CD4-positive, alpha-beta T cell (primary cell): ENCODE measurements around the gene DCTN1. TPM values are rescaled to one million over a fixed set of nuclear protein-coding genes. Genes with fewer than 3 reads are reported as not detected.

Source experiments
- ATAC-seq: fragments of 200-7000 bp; cut with Tn5 transposase; one replicate; pipeline ENCODE4 v1.10.0; 2022; ENCODE audit warnings: mild to moderate bottlenecking; ENCODE audit not compliant: poor library complexity
- CTCF ChIA-PET: fragments of 350-600 bp; sonication (Branson Sonifier 250); formaldehyde crosslinking; loops from one replicate; lab custom pipeline; 2021; ENCODE audit warnings: antibody characterized with exemption, inconsistent platforms; lab: Charles Lee
- POLR2A ChIA-PET: fragments of 350-600 bp; sonication (Branson Sonifier 250); formaldehyde crosslinking; loops from one replicate; lab custom pipeline; 2021; ENCODE audit warnings: antibody characterized with exemption, inconsistent platforms; lab: Charles Lee
- DNase-seq, 14 experiments: peaks; one replicate each; pipeline ENCODE4 v3.0.0-alpha.2; 2013 to 2020; ENCODE audit warnings: mixed read lengths in 2 of 14
- H3K27ac ChIP-seq, 2 donors: one replicate each; pipeline versions ENCODE4 v1.5.1 to v1.7.0; 2013; ENCODE audit warnings: low read length in 2 of 2, low read depth in 1 of 2, mild to moderate bottlenecking in 1 of 2
- H3K27me3 ChIP-seq, 2 experiments: 1 replicate in 1 of 2; 2 replicates in 1 of 2; pipeline versions ENCODE4 v1.6.1 to v1.7.0; 2013; ENCODE audit warnings: low read length in 2 of 2, control low read depth in 1 of 2, mild to moderate bottlenecking in 1 of 2, moderate library complexity in 1 of 2; ENCODE audit not compliant: insufficient read depth in 2 of 2, control insufficient read depth in 1 of 2
- H3K36me3 ChIP-seq: one replicate; pipeline ENCODE4 v1.6.1; 2013; ENCODE audit warnings: low read length, control low read depth; ENCODE audit not compliant: insufficient read depth
- H3K4me1 ChIP-seq: one replicate; pipeline ENCODE4 v1.6.1; 2013; ENCODE audit warnings: low read length, control low read depth; ENCODE audit not compliant: insufficient read depth
- H3K4me3 ChIP-seq: one replicate; pipeline ENCODE4 v1.5.1; 2013; ENCODE audit warnings: mild to moderate bottlenecking, low read length, moderate library complexity
- H3K9me3 ChIP-seq, 2 experiments: 1 replicate in 1 of 2; 2 replicates in 1 of 2; pipeline versions ENCODE4 v1.6.1 to v1.7.0; 2013; ENCODE audit warnings: low read length in 2 of 2, mild to moderate bottlenecking in 2 of 2, control low read depth in 1 of 2, moderate library complexity in 1 of 2; ENCODE audit not compliant: control insufficient read depth in 1 of 2, insufficient read depth in 1 of 2
- H3K27ac Mint-ChIP-seq: one replicate; pipeline ENCODE4 v1.8.0; 2020; ENCODE audit warnings: mixed read lengths
- H3K27me3 Mint-ChIP-seq: one replicate; pipeline ENCODE4 v1.8.0; 2021; ENCODE audit warnings: mixed read lengths
- H3K36me3 Mint-ChIP-seq: one replicate; pipeline ENCODE4 v1.8.0; 2021; ENCODE audit warnings: low read depth, mixed read lengths
- H3K4me1 Mint-ChIP-seq: one replicate; pipeline ENCODE4 v1.8.0; 2021; ENCODE audit warnings: low read depth, mixed read lengths
- H3K4me3 Mint-ChIP-seq: one replicate; pipeline ENCODE4 v1.8.0; 2020; ENCODE audit warnings: mild to moderate bottlenecking, mixed read lengths
- H3K9me3 Mint-ChIP-seq: one replicate; pipeline ENCODE4 v1.8.0; 2020; ENCODE audit warnings: mixed read lengths
- intact Hi-C, 2 experiments: fragments of 100-400 bp; cut with DNase I in 1 of 2; cut with micrococcal nuclease in 1 of 2; formaldehyde crosslinking; loops; one replicate each; pipeline versions ENCODE4 v1.15.1 to v1.9.0; 2023 to 2025; cut with DNase I, micrococcal nuclease
- total RNA-seq, 174 experiments: library from RNA in 2 of 174; stranded (reverse) in 2 of 174; gene quantifications; one replicate each; pipeline ENCODE4 v1.2.3 and lab custom pipeline; 2021 to 2026
- TF ChIP-seq, protein P1 (sequence below): fragments of 200-600 bp; IDR thresholded peaks from one replicate; pipeline ENCODE4 v1.8.0; 2022; ENCODE audit warnings: antibody characterized with exemption, mild to moderate bottlenecking

The DCTN1 gene
- total RNA-seq, 2 experiments from 2014 or later: 51.4 to 60.7 TPM

DNA sequence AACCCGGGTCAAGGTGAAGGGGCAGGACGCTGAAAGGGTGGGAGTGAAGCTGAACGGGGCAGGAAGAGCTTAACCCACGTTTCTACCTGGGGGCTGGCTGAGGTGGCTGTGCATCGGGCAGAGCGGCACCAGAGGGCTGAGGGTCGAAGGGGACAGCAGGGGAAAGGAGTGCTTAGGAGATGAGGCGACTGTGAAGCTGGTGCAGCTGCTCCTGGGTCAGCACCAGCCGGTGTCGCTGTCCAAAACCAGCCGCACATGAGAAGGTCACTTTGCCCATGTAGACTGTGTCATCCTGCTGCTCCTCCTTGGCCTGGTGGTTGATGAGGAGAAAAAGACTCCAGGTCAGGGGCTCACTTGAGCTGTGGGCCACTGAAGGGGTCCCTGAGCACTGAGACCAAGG, 18.8 kb downstream of the DCTN1 start:
- H3K9me3 Mint-ChIP-seq: no peaks in the 10 kb centered on the region
- Histone ChIP-seq H3K4me1 (no peaks in the 10 kb centered on the region), H3K27me3 (no peaks in the 10 kb centered on the region), H3K36me3 (peaks cover 84% of the 10 kb centered on the region), H3K27ac (no peak overlapping the region), H3K9me3 (no peaks in the 10 kb centered on the region), H3K4me3 (no peak overlapping the region)
- TF ChIP-seq, protein P1, sequence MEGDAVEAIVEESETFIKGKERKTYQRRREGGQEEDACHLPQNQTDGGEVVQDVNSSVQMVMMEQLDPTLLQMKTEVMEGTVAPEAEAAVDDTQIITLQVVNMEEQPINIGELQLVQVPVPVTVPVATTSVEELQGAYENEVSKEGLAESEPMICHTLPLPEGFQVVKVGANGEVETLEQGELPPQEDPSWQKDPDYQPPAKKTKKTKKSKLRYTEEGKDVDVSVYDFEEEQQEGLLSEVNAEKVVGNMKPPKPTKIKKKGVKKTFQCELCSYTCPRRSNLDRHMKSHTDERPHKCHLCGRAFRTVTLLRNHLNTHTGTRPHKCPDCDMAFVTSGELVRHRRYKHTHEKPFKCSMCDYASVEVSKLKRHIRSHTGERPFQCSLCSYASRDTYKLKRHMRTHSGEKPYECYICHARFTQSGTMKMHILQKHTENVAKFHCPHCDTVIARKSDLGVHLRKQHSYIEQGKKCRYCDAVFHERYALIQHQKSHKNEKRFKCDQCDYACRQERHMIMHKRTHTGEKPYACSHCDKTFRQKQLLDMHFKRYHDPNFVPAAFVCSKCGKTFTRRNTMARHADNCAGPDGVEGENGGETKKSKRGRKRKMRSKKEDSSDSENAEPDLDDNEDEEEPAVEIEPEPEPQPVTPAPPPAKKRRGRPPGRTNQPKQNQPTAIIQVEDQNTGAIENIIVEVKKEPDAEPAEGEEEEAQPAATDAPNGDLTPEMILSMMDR: no peak
- H3K4me3 Mint-ChIP-seq: no peak overlapping the region
- ChIA-PET POLR2A (no interaction called here), CTCF (no interaction called here)
- DNase-seq: no peak
- H3K27me3 Mint-ChIP-seq: no peaks in the 10 kb centered on the region
- H3K36me3 Mint-ChIP-seq: peaks cover 94% of the 10 kb centered on the region
- intact Hi-C loops: no loop called here
- no peak overlapping the region for H3K27ac Mint-ChIP-seq
- H3K4me1 Mint-ChIP-seq: no peaks in the 10 kb centered on the region
- no peak for ATAC-seq

DNA sequence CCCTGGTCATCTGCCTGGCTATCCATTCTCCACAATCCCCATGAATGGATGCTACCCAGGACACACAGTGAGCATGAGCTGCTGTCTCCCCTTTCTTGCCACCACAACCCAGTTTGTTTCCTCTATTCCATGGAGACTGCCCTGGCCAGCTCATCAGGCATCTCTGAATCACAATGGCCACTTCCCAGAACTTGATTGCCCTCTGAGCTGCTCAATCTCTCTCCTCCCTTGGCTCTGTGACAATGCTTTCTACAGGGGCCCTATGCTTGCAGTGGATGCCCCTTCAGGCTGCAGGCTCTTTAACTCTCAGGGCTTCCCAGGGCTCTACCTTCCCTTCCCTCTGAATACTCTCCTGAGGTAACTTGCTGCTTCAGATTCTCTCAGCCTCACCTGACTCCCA, 22.5 kb downstream of the DCTN1 start:
- Mint-ChIP-seq H3K36me3 (peaks cover 70% of the 10 kb centered on the region), H3K9me3 (no peaks in the 10 kb centered on the region), H3K4me3 (no peak overlapping the region), H3K27ac (no peak overlapping the region), H3K4me1 (no peaks in the 10 kb centered on the region), H3K27me3 (no peaks in the 10 kb centered on the region)
- no peaks in the 10 kb centered on the region for H3K9me3 ChIP-seq
- H3K36me3 ChIP-seq: peaks cover 47% of the 10 kb centered on the region
- H3K27ac ChIP-seq: no peak overlapping the region
- ChIA-PET POLR2A (no interaction called here), CTCF (no interaction called here)
- TF ChIP-seq, protein P1: no peak
- no peak overlapping the region for H3K4me3 ChIP-seq
- no peaks in the 10 kb centered on the region for H3K4me1 ChIP-seq
- no peak for ATAC-seq
- no peak for DNase-seq
- intact Hi-C loops: no loop called here
- no peaks in the 10 kb centered on the region for H3K27me3 ChIP-seq

DNA sequence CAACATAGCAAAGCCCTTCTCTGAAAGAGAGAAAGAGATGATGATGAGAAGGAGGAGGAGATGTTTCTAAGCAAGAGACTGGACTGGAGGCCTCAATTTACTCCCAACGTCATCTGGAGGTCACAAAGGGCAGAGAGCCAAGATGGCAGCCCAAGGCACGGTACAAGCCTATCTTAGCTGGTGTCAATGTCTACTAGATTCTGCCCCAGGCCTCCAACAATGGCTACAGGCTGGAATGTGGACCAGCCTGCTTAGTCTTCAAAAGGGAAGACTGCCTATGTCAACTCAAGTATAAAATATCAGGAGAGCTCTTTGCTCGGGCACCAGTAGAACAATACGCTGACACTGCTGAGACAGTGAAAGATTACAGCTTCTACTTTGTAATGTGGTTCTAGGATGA, 30.2 kb downstream of the DCTN1 start:
- CTCF ChIA-PET: interaction anchor here (2.5 kb wide), 1 partner anchor 15 kb away, joined by 10 read pairs; no protein-coding TSS in a partner anchor
- Mint-ChIP-seq H3K9me3 (no peaks in the 10 kb centered on the region), H3K4me3 (no peak overlapping the region), H3K36me3 (no peaks in the 10 kb centered on the region), H3K27ac (no peak overlapping the region), H3K4me1 (no peaks in the 10 kb centered on the region), H3K27me3 (no peaks in the 10 kb centered on the region)
- Histone ChIP-seq H3K27me3 (no peaks in the 10 kb centered on the region), H3K4me3 (no peak overlapping the region), H3K9me3 (no peaks in the 10 kb centered on the region), H3K4me1 (no peaks in the 10 kb centered on the region), H3K27ac (no peak overlapping the region), H3K36me3 (no peaks in the 10 kb centered on the region)
- intact Hi-C loops: no loop called here
- TF ChIP-seq, protein P1: no peak
- POLR2A ChIA-PET: no interaction called here
- no peak for ATAC-seq
- no peak for DNase-seq
